Fibroblast of skin of left quadriceps (primary cell): ENCODE measurements around the gene ZBTB2.
"Not testable (repeated sequence)": the region's sequence is repeated elsewhere in the genome, so short reads cannot be mapped to it uniquely, and the experiment has no call there.

Experiments
- DNase-seq, 2 experiments: peaks; one replicate each; pipeline ENCODE4 v3.0.0-alpha.2; 2013; ENCODE audit warnings: low read depth in 2 of 2

ZBTB2 gene

DNA sequence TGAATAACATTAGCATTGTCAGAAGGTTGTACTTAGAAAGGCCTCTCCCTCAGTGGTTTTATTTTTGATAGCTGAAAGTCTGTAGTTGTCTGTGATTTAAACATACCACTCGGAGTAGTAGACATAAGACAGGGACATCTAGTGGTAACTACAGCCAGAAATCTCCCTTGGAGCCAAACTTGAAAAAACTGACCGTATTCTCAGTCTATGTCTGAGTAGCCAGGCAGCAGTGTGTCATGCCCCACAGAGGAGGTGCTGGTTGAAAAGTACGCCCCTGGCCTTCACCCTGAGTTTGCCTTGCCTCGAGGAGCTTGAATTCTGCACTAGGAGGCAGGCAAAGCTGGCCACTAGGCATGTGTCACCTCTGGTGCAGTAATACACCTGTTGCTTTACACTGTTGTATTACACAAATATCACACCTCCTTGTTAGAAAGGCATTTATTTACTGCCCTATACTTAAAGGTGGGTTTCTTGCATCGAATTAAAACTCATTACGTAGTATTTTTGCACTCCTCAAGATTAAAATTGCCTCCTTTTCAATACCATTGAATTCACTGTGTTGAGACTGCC, 20.8 kb downstream of the ZBTB2 start:
- no peak for DNase-seq

DNA sequence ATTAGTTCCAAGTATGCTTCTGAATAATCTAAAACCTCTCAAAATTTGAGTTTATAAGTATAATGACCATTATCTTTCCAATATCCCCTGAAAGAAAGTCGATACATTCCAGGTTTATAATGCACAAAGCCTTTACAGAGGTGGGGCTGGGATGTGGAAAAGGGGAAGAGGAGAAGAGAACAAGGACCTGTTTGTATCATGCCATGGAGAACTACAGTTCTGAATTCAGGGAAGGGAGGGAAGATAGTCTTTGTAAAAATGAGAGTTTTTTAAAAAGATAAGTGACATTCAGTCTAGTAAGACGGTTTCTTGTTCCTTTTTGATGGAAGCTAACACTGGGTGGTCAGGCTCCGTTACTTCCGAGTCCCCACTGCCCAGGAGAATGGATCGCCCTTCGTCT, 26.1 kb downstream of the ZBTB2 start:
- DNase-seq: no peak

DNA sequence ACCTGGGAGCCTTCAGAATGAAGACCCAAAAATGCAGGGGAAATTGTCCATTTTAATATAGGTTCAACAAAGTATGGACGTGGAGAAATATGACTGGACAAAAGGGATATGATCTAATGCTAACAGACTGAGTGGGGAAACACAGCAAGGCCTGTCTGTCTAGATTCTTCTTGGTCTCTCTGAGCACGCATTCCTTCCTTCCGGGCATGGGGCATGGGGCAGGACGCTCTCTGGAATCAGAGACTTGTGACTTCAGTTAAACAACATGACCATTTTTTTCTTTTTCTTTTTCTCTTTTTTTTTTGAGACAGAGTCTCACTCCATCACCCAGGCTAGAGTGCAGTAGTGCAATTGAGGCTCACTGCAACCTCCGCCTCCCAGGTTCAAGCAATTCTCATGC, 31.9 kb downstream of the ZBTB2 start:
- DNase-seq: no peak

DNA sequence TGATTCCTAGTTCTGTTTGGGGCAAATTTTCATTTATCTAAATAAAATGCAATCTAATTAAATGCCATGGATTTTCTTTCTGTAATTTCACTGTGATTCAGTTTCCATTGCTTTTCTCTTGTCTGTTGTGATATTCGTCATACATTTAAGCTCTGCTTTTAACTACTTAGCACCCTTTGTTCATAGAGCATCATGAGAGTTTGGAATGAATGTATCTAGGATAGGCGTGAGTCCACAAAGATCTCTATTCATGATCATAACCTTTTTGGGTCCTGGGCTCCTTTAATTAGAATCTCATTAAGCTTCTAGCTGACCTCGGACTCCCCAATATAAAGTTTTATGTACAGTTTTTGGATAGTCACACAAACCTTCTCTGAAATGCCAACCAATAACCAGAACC, 32.9 kb downstream of the ZBTB2 start:
- no peak for DNase-seq

DNA sequence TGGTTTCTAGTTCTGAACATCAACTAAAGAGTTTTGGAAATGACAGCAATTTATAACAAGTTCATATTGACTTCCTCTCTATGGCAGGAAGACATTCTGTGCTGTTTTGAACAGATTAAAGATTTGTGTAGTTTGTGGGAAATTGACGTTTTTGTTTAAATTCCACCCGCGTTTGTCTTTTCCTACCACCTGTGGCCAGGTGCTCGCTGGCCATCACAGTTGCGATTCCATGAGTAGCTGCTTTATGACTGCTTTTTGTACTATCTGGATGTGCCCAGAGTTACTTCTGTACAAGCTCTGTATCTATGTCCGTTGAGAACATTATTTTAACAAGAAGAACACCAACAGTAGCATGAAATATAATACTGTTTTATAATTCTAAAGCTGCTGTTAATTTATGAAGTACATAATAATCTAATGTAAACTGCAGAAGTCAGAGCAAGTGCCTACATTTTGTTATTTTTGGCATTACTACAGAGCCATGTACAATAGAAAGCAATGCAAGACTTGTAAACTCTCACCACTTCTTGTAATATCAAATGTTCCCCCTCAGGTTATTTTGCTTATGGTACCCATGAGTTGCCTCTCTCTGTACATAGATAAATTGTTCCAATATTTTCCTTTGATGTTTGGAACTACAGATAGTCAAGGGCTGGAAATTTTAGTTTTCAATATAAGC, 33.5 kb downstream of the ZBTB2 start:
- no peak for DNase-seq

DNA sequence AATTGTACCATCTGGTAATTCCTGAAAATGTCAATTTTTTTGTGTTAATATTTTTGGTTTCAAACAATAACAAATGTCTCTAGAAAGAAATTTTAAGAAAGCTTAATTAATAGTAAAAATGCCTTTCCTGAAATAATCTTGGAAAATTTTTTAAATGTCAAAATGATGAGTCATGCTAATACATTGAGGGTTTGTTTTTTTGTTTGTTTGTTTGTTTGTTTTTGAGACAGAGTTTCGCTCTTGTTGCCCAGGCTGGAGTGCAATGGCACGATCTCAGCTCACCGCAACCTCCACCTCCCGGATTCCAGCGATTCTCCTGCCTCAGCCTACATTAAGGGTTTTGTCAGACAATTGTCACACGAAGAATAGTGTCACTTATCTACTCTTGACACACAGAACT, 34.4 kb downstream of the ZBTB2 start:
- not testable (repeated sequence) for DNase-seq

DNA sequence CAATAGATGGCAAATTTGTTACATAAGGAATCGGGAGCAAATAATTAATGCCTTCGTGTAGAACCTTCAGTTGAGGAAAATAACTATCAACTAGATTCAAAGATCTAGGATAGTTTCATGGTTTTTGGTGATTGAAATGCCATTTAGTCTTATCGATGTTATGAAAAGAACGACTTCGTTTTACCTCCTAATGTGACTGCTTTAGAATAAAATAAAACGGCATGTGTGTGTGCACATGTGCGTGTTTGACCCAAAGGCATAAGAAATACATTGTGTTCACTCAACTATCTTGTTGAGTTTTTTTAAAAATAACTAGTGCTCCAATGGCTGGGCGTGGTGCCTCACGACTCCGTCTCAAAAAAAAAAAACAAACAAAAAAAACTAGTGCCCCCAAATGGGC, 37.6 kb downstream of the ZBTB2 start:
- no peak for DNase-seq

DNA sequence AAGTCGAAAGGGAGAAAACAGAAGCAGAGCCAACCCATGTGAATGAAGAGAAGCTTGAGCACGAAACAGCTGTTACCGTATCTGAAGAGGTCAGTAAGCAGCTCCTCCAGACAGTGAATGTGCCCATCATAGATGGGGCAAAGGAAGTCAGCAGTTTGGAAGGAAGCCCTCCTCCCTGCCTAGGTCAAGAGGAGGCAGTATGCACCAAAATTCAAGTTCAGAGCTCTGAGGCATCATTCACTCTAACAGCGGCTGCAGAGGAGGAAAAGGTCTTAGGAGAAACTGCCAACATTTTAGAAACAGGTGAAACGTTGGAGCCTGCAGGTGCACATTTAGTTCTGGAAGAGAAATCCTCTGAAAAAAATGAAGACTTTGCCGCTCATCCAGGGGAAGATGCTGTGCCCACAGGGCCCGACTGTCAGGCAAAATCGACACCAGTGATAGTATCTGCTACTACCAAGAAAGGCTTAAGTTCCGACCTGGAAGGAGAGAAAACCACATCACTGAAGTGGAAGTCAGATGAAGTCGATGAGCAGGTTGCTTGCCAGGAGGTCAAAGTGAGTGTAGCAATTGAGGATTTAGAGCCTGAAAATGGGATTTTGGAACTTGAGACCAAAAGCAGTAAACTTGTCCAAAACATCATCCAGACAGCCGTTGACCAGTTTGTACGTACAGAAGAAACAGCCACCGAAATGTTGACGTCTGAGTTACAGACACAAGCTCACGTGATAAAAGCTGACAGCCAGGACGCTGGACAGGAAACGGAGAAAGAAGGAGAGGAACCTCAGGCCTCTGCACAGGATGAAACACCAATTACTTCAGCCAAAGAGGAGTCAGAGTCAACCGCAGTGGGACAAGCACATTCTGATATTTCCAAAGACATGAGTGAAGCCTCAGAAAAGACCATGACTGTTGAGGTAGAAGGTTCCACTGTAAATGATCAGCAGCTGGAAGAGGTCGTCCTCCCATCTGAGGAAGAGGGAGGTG, 38.7 kb downstream of the ZBTB2 start:
- no peak for DNase-seq

DNA sequence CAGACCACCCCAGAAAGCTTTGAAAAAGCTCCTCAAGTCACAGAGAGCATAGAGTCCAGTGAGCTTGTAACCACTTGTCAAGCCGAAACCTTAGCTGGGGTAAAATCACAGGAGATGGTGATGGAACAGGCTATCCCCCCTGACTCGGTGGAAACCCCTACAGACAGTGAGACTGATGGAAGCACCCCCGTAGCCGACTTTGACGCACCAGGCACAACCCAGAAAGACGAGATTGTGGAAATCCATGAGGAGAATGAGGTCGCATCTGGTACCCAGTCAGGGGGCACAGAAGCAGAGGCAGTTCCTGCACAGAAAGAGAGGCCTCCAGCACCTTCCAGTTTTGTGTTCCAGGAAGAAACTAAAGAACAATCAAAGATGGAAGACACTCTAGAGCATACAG, 39.6 kb downstream of the ZBTB2 start:
- DNase-seq: no peak

DNA sequence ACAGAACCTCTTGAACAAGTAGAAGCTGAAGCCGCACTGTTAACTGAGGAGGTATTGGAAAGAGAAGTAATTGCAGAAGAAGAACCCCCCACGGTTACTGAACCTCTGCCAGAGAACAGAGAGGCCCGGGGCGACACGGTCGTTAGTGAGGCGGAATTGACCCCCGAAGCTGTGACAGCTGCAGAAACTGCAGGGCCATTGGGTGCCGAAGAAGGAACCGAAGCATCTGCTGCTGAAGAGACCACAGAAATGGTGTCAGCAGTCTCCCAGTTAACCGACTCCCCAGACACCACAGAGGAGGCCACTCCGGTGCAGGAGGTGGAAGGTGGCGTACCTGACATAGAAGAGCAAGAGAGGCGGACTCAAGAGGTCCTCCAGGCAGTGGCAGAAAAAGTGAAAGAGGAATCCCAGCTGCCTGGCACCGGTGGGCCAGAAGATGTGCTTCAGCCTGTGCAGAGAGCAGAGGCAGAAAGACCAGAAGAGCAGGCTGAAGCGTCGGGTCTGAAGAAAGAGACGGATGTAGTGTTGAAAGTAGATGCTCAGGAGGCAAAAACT, 40.1 kb downstream of the ZBTB2 start:
- no peak for DNase-seq

DNA sequence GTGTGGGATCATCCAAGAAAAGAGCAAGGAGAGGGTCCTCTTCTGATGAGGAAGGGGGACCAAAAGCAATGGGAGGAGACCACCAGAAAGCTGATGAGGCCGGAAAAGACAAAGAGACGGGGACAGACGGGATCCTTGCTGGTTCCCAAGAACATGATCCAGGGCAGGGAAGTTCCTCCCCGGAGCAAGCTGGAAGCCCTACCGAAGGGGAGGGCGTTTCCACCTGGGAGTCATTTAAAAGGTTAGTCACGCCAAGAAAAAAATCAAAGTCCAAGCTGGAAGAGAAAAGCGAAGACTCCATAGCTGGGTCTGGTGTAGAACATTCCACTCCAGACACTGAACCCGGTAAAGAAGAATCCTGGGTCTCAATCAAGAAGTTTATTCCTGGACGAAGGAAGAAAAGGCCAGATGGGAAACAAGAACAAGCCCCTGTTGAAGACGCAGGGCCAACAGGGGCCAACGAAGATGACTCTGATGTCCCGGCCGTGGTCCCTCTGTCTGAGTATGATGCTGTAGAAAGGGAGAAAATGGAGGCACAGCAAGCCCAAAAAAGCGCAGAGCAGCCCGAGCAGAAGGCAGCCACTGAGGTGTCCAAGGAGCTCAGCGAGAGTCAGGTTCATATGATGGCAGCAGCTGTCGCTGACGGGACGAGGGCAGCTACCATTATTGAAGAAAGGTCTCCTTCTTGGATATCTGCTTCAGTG, 40.8 kb downstream of the ZBTB2 start:
- no peak for DNase-seq

DNA sequence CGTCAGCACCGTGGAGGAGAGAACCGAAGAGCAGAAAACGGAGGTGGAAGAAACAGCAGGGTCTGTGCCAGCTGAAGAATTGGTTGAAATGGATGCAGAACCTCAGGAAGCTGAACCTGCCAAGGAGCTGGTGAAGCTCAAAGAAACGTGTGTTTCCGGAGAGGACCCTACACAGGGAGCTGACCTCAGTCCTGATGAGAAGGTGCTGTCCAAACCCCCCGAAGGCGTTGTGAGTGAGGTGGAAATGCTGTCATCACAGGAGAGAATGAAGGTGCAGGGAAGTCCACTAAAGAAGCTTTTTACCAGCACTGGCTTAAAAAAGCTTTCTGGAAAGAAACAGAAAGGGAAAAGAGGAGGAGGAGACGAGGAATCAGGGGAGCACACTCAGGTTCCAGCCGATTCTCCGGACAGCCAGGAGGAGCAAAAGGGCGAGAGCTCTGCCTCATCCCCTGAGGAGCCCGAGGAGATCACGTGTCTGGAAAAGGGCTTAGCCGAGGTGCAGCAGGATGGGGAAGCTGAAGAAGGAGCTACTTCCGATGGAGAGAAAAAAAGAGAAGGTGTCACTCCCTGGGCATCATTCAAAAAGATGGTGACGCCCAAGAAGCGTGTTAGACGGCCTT, 41.6 kb downstream of the ZBTB2 start:
- DNase-seq: no peak

DNA sequence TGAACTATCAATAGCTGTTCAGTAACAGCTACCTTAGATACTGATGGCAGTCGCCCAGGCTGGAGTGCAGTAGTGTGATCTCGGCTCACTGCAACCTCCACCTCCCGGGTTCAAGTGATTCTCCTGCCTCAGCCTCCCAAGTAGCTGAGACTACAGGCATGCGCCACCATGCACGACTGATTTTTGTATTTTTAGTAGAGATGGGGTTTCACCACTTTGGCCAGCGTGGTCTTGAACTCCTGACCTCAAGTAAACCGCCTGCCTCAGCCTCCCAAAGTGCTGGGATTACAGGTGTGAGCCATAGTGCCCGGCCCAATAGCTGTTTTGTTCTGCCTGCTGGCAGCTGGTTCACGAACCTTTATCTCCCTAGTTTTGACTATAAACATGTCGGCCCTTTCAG, 48.6 kb downstream of the ZBTB2 start:
- not testable (repeated sequence) for DNase-seq

DNA sequence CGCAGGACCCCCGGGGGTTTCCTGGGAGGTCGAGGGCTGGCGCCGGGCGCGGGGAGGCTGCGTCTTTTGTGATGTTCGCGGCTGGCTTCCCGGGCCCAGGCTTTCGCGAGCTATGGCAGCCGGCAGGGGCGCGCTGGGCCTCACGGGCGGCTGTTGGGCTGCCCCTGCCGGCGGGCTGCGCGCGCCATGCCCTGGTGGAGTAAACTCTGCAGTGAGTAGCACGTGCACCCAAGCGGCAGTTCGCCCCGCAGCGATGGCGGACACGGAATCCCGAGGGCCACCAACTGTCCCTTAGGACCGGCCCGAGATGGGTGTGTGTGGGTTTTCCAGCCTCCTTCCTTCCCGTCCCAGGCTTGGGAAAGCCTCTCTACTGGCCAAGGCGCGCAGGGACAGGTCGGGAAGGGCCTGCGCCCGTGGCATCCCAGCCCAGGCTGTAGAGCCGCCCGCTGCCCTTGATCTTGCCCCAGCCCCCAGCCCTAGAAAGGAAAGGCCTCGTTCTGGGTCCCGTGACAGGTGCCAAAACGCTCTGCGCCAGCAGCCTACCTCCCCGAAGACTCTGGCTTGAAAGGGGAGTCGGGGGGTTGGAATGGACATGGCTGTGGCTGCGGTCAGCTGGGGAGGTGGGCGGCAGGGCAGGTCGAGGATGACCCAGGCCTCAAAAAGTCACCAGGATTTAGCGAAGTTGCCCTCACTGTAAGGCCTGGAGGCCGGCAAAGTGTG, 49.7 kb downstream of the ZBTB2 start:
- no peak for DNase-seq

DNA sequence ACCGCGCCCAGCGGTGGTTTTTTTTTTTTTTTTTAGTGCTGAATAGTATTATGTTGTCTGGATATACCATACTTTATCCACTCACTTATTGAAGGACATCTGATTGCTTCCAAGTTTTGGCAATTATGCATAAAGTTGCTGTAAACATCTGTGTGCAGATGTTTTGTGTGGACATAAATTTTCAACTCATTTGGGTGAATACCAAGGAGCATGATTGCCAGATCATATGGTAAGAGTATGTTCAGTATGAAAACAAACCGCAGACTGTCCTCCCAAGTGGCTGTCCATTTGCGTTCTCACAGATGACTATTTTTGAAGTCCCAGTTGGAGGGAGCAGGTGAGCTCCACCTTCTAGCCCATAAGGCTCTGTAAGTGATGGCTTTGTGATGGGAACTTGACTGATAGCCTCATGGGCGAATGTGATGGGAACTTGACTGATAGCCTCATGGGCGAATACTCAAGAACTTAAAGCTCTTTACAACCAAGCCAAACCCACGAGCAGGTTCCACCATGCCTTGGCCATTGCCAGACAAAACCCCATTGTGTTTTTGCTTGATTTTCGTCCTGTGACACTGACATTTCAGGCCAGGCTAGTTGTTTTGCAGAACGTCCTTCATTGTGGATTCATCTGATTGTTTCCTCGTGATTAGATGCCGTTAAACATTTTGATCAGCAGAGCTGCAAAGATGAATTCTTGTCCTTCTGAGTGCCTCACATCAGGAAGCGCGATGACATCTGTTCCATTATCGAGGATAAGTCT, 51.0 kb downstream of the ZBTB2 start:
- DNase-seq: peak in 1 of 2 experiments; percentile 33

DNA sequence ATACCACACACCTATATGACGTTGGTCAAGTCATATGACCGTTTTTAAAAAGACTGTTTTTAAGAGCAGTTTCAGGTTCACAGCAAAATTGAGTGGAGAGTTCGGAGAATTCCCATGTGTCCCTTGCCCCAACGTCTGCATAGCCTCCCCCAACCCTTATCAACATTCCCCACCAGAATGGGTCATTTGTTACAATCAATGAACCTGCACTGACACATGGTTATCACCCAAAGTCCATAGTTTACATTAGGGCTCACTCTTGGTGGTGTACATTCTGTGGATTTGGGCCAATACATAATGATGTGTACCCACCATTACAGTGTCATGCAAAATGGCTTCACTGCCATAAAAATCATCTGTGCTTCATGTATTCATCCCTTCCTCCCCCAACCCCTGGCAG, 52.0 kb downstream of the ZBTB2 start:
- no peak for DNase-seq

DNA sequence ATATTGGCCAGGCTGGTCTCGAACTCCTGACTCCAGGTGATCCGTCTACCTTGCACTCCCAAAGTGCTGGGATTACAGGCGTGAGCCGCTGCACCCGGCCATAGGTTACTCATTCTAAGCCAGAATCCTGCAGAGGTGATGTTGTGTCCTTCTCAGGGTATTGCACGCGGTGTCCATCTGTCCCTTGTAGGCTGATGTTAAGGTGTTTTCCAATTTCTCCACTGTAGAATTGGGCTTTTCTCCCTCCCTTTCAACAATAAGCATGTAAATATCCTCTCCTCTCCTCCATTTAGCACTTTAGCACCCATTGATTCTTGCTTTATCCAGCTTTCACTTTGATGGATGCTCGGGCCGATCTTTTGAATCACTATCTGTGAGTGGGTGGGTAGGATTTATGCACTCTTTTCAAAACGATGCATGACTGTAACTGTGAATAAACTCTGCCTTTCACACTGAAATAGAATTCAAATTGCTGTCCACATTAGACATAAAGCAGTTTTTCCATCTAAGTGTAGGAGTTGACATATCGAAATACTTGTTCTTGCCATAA, 52.6 kb downstream of the ZBTB2 start:
- DNase-seq: no peak

DNA sequence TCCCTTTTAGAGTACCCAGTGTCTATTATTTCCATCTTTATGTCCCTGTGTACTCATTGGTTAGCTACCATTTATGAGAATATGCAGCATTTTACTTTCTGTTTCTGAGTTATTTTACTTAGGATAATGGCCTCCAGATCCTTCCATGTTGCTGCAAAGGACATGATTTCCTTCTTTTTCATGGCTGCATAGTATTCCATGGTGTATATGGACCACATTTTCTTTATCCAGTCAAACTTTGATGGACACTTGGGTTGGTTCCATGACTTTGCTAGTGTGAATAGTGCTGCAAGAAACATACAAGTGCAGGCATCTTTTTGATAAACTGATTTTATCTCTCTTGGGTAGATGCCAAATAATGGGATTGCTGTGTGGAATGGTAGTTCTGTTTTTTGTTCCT, 55.4 kb downstream of the ZBTB2 start:
- DNase-seq: no peak

DNA sequence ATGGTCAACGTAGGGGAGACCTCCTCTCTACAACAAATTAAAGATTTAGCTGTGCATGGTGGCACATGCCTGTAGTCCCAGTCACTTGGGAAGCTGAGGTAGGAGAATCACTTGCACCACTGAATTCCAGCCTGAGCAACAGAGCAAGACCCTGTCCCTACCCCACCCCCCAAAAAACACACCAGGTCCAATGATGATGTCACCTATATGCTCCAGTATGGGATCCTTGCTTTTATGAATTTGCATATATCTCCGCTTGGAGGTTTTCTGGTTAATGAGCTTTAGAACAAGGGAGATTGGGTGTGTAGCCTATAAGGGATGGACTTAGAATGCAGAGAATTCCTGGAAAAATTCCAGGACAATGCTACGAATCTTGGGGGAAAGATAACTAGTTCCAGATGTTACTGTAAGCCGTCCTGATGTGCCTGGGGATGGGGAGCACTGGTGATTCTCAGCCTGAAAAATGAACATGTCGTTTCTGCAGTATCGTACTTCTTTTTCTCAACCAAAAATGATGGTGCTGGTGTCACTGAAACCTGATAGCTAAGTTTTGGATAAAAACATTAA, 61.1 kb downstream of the ZBTB2 start:
- peak; percentile 98 for DNase-seq
